Neutrophil (primary cell): ENCODE results near the gene CENPV.
"Not testable (repeated sequence)": the region's sequence is repeated elsewhere in the genome, so short reads cannot be mapped to it uniquely, and the experiment has no call there.

Experiments used
- H3K27ac ChIP-seq: fragments of 200-600 bp; sonication (generic); 2 replicates; pipeline ENCODE4 v1.5.1; 2016; ENCODE audit warnings: mild to moderate bottlenecking, moderate library complexity
- H3K27me3 ChIP-seq: fragments of 200-600 bp; sonication (generic); 2 replicates; pipeline ENCODE4 v1.6.0; 2016; ENCODE audit warnings: mild to moderate bottlenecking
- H3K36me3 ChIP-seq: fragments of 200-600 bp; sonication (generic); 2 replicates; pipeline ENCODE4 v1.5.1; 2017
- H3K4me1 ChIP-seq, 2 experiments: fragments of 200-600 bp in 1 of 2; sonication (generic) in 1 of 2; 1 replicate in 1 of 2; 2 replicates in 1 of 2; pipeline versions ENCODE4 v1.5.1 to v1.6.1; 2013 to 2016; ENCODE audit warnings: low read depth in 1 of 2, low read length in 1 of 2, mild to moderate bottlenecking in 1 of 2, moderate library complexity in 1 of 2; ENCODE audit not compliant: control insufficient read depth in 1 of 2, insufficient read depth in 1 of 2
- H3K4me3 ChIP-seq, 2 experiments: fragments of 200-600 bp in 1 of 2; sonication (generic) in 1 of 2; 1 replicate in 1 of 2; 2 replicates in 1 of 2; pipeline ENCODE4 v1.5.1; 2013 to 2016; ENCODE audit warnings: low read depth in 1 of 2, low read length in 1 of 2, mild to moderate bottlenecking in 1 of 2, moderate library complexity in 1 of 2
- H3K9me3 ChIP-seq: fragments of 200-600 bp; sonication (generic); 2 replicates; pipeline ENCODE4 v1.5.1; 2016
- TF ChIP-seq, protein P1 (sequence below): fragments of 200-600 bp; sonication (generic); IDR thresholded peaks from 2 replicates; pipeline ENCODE4 v1.5.1; 2016; ENCODE audit warnings: antibody characterized with exemption

CENPV gene

GRCh38 chr17:16313139-16314090 is 39.9 kb downstream of the CENPV start:
- H3K4me1 ChIP-seq = no peaks in the 10 kb centered on the region
- no peaks in the 10 kb centered on the region for H3K36me3 ChIP-seq
- no peaks in the 10 kb centered on the region for H3K9me3 ChIP-seq
- H3K4me3 ChIP-seq = no peak overlapping the region
- H3K27ac ChIP-seq = no peak overlapping the region
- H3K27me3 ChIP-seq = no peaks in the 10 kb centered on the region
- TF ChIP-seq, protein P1, sequence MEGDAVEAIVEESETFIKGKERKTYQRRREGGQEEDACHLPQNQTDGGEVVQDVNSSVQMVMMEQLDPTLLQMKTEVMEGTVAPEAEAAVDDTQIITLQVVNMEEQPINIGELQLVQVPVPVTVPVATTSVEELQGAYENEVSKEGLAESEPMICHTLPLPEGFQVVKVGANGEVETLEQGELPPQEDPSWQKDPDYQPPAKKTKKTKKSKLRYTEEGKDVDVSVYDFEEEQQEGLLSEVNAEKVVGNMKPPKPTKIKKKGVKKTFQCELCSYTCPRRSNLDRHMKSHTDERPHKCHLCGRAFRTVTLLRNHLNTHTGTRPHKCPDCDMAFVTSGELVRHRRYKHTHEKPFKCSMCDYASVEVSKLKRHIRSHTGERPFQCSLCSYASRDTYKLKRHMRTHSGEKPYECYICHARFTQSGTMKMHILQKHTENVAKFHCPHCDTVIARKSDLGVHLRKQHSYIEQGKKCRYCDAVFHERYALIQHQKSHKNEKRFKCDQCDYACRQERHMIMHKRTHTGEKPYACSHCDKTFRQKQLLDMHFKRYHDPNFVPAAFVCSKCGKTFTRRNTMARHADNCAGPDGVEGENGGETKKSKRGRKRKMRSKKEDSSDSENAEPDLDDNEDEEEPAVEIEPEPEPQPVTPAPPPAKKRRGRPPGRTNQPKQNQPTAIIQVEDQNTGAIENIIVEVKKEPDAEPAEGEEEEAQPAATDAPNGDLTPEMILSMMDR = no peak

DNA sequence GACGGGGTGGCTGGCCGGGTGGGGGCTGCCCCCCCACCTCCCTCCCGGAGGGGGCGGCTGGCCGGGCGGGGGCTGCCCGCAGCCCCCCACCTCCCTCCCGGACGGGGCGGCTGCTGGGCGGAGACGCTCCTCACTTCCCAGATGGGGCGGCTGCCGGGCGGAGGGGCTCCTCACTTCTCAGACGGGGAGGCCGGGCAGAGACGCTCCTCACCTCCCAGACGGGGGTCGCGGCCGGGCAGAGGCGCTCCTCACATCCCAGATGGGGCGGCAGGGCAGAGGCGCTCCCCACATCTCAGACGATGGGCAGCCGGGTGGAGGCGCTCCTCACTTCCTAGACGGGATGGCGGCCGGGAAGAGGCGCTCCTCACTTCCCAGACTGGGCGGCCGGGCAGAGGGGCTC is 41.2 kb downstream of the CENPV start:
- not testable (repeated sequence) for H3K36me3 ChIP-seq, H3K4me1 ChIP-seq, H3K27ac ChIP-seq, H3K9me3 ChIP-seq, H3K4me3 ChIP-seq, H3K27me3 ChIP-seq

GRCh38 chr17:16306211-16306610 is 47.1 kb downstream of the CENPV start:
- Histone ChIP-seq H3K4me3 (no peak overlapping the region), H3K36me3 (no peaks in the 10 kb centered on the region), H3K27me3 (no peaks in the 10 kb centered on the region), H3K4me1 (peaks cover 4 to 5% of the 10 kb centered on the region in 2 experiments), H3K27ac (no peak overlapping the region), H3K9me3 (no peaks in the 10 kb centered on the region)
- TF ChIP-seq, protein P1 = no peak

DNA sequence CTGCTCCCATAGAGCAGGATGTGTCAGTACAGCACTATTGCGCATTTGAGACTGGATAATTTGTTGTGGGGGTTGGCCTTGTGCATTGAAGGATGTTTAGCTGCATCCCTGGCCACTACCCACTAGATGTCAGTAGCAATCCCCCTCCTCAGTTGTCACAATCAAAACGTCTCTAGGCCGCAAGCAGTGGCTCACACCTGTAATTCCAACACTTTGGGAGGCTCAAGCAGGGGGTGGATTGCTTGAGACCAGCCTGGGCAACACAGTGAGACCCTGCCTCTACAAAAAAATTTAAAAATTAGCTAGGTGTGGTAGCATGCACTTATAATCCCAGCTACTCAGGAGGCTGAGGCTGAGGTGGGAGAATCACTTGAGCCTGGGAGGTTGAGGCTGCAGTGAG is 48.4 kb downstream of the CENPV start:
- TF ChIP-seq, protein P1 = no peak
- Histone ChIP-seq H3K36me3 (no peaks in the 10 kb centered on the region), H3K4me3 (no peak overlapping the region), H3K27ac (no peak overlapping the region), H3K9me3 (no peaks in the 10 kb centered on the region), H3K27me3 (no peaks in the 10 kb centered on the region), H3K4me1 (peaks cover 4 to 5% of the 10 kb centered on the region in 2 experiments)

GRCh38 chr17:16302856-16303255 is 50.4 kb downstream of the CENPV start:
- Histone ChIP-seq H3K27ac (no peak overlapping the region), H3K27me3 (no peaks in the 10 kb centered on the region), H3K4me1 (peaks cover 4 to 5% of the 10 kb centered on the region in 2 experiments), H3K36me3 (no peaks in the 10 kb centered on the region), H3K4me3 (no peak overlapping the region), H3K9me3 (no peaks in the 10 kb centered on the region)
- TF ChIP-seq, protein P1 = no peak
